GM06990 (cell line): Measurements from ENCODE around the gene IFNB1.
A peak's percentile ranks its signal among the peaks of the same experiment; 100 is the strongest.

Experiments used
- DNase-seq: peaks from one replicate; pipeline ENCODE4 v3.0.0-alpha.2; 2011; ENCODE audit not compliant: insufficient read length; ENCODE audit errors: extremely low read depth
- H3K27me3 ChIP-seq: replicated peaks from 2 replicates; pipeline ENCODE4 v1.6.0; 2011; ENCODE audit warnings: low read length; ENCODE audit not compliant: control insufficient read depth, insufficient read depth
- H3K36me3 ChIP-seq: 2 replicates; pipeline ENCODE4 v1.5.1; 2011; ENCODE audit warnings: low read length; ENCODE audit not compliant: control insufficient read depth, insufficient read depth
- H3K4me3 ChIP-seq: replicated peaks from 2 replicates; pipeline ENCODE4 v1.5.1; 2011; ENCODE audit warnings: low read depth, mild to moderate bottlenecking, control low read depth, low read length
- CTCF ChIP-seq: IDR thresholded peaks from 2 replicates; pipeline ENCODE4 v1.5.1; 2011; ENCODE audit warnings: low read length, control low read depth, mild to moderate bottlenecking, inconsistent platforms; ENCODE audit not compliant: insufficient read depth, poor library complexity, severe bottlenecking

The IFNB1 gene

GRCh38 chr9:21043841-21044240, 33.9 kb downstream of the IFNB1 start:
- TF ChIP-seq CTCF = no peak
- no peak for DNase-seq
- H3K27me3 ChIP-seq = no peaks in the 10 kb centered on the region
- no peaks in the 10 kb centered on the region for H3K36me3 ChIP-seq
- no peak overlapping the region for H3K4me3 ChIP-seq

- H3K27me3 ChIP-seq = no peaks in the 10 kb centered on the region
- no peak overlapping the region for H3K4me3 ChIP-seq
- no peak for DNase-seq
- no peak for TF ChIP-seq CTCF
- H3K36me3 ChIP-seq = no peaks in the 10 kb centered on the region
Measured at GRCh38 chr9:21042466-21042865, 35.3 kb downstream of the IFNB1 start.

- TF ChIP-seq CTCF = no peak
- no peaks in the 10 kb centered on the region for H3K36me3 ChIP-seq
- H3K27me3 ChIP-seq = no peaks in the 10 kb centered on the region
- H3K4me3 ChIP-seq = no peak overlapping the region
- DNase-seq = no peak
Measured at GRCh38 chr9:21039302-21039701, 38.4 kb downstream of the IFNB1 start.

- no peaks in the 10 kb centered on the region for H3K27me3 ChIP-seq
- no peaks in the 10 kb centered on the region for H3K36me3 ChIP-seq
- TF ChIP-seq CTCF = no peak
- DNase-seq = no peak
- H3K4me3 ChIP-seq = no peak overlapping the region
Measured at GRCh38 chr9:21037278-21037677, 40.5 kb downstream of the IFNB1 start.

GRCh38 chr9:21031808-21032183, 45.9 kb downstream of the IFNB1 start:
- H3K4me3 ChIP-seq = peak overlapping the region; percentile 64
- H3K36me3 ChIP-seq = no peaks in the 10 kb centered on the region
- no peak for DNase-seq
- H3K27me3 ChIP-seq = no peaks in the 10 kb centered on the region
- no peak for TF ChIP-seq CTCF

- Histone ChIP-seq H3K4me3 (peak within 1 kb of the TSS; percentile 64), H3K36me3 (no peaks in the 10 kb centered on the region)
- peak; percentile 83 for DNase-seq
Measured at GRCh38 chr9:21031091-21031807, 46.5 kb downstream of the IFNB1 start, which contains the start of gene HACD4. HACD4 (minus strand) TSS chr9:21031640; CDS start chr9:21031590, 50 bp downstream.

More at GRCh38 chr9:21031091-21031807, 46.5 kb downstream of the IFNB1 start, which contains the start of gene HACD4:
- no peaks in the 10 kb centered on the region for H3K27me3 ChIP-seq
- no peak for TF ChIP-seq CTCF
